Esophagus (tissue), 2 donors: Measurements from ENCODE around the gene FNDC11. TPM values are rescaled to one million over a fixed set of nuclear protein-coding genes. Genes with fewer than 3 reads are reported as not detected.
A peak's percentile ranks its signal among the peaks of the same experiment; 100 is the strongest.

Experiments used
- H3K27ac ChIP-seq, 2 donors: one replicate each; pipeline ENCODE4 v1.5.1; 2013; ENCODE audit warnings: low read depth in 2 of 2, mild to moderate bottlenecking in 2 of 2, inconsistent platforms in 1 of 2, low read length in 1 of 2, moderate library complexity in 1 of 2
- H3K27me3 ChIP-seq, 2 donors: one replicate each; pipeline ENCODE4 v1.6.1; 2013; ENCODE audit warnings: low read length in 2 of 2, control low read depth in 1 of 2, mild to moderate bottlenecking in 1 of 2; ENCODE audit not compliant: insufficient read depth in 2 of 2, control insufficient read depth in 1 of 2
- H3K36me3 ChIP-seq, 2 donors: one replicate each; pipeline ENCODE4 v1.6.1; 2013; ENCODE audit warnings: low read length in 1 of 2; ENCODE audit not compliant: control insufficient read depth in 2 of 2, insufficient read depth in 2 of 2
- H3K4me1 ChIP-seq, 2 donors: one replicate each; pipeline ENCODE4 v1.6.1; 2013; ENCODE audit warnings: low read length in 1 of 2; ENCODE audit not compliant: control insufficient read depth in 2 of 2, insufficient read depth in 2 of 2
- H3K4me3 ChIP-seq, 2 donors: one replicate each; pipeline ENCODE4 v1.5.1; 2013; ENCODE audit warnings: low read length in 2 of 2, mild to moderate bottlenecking in 2 of 2, low read depth in 1 of 2, moderate library complexity in 1 of 2
- H3K9me3 ChIP-seq, 2 donors: one replicate each; pipeline ENCODE4 v1.6.1; 2013; ENCODE audit warnings: mild to moderate bottlenecking in 2 of 2, low read depth in 1 of 2, low read length in 1 of 2, moderate library complexity in 1 of 2; ENCODE audit not compliant: control insufficient read depth in 2 of 2, insufficient read depth in 1 of 2
- WGBS, 2 donors: extraction: QIAGEN DNeasy Blood & Tissue Kit; methylation state at CpG; one replicate each; pipeline ENCODE4 v1.1.7; 2013; 5-methylcytosine and 5-hydroxymethylcytosine counted together
- polyA plus RNA-seq, 2 donors: library from polyadenylated mRNA; stranded (reverse); fragments of 200-250 nt; gene quantifications; one replicate each; pipeline ENCODE4 v1.2.3, GENCODE V29; 2013
- donor health status: healthy with polysubstance abuse.
- donor health status: Bipolar disorder and iron deficiency.

Gene FNDC11
- polyA plus RNA-seq, 2 donors = 0.07 to 0.26 TPM

DNA sequence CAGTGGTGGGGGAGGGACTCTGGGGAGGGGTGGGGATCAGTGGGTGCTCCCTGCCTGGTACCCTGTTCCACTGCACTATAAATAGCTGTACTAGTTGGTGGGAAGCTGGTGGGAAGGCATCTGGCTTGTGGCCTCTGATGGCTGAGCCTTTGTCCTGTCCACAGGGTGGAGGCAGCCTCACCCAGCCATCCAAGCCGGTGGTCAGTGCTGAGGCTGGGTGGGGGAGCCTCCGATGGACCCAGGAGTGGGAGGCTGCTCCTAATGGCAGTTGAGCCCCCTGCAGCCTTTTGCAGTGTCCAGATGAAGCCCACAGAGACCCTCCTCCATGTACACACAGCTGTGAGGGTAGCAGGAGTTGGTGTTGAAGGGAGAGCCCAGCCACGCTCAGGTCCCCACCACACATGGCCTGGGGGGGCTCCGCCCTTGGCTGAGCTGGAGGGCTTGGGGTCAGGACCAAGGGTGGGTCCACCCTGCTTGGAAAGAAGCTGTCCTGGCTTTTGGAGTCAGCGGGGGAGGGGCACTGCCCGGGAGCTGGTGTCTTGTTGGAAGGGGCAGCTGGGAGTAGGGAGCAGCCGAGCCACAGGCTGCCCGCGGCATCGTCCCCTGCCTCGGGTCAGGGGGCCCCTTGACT, 30.9 kb upstream of the FNDC11 start:
- Histone ChIP-seq H3K36me3 (peaks cover 0 to 19% of the 10 kb centered on the region in 2 donors), H3K27me3 (no peaks in the 10 kb centered on the region), H3K9me3 (peaks cover 0 to 6% of the 10 kb centered on the region in 2 donors), H3K4me3 (peak overlapping the region; percentile 51 to 75), H3K4me1 (peaks cover 0 to 17% of the 10 kb centered on the region in 2 donors), H3K27ac (peak overlapping the region; percentile 73 to 85)
- 96 to 99% methylated on average over 11 of the region's 11 CpGs for WGBS, 2 donors

- 58 to 68% methylated on average over 3 of the region's 3 CpGs for WGBS, 2 donors
These were observed 28.8 kb upstream of the FNDC11 start for GRCh38 chr20:63525185-63525584.

DNA sequence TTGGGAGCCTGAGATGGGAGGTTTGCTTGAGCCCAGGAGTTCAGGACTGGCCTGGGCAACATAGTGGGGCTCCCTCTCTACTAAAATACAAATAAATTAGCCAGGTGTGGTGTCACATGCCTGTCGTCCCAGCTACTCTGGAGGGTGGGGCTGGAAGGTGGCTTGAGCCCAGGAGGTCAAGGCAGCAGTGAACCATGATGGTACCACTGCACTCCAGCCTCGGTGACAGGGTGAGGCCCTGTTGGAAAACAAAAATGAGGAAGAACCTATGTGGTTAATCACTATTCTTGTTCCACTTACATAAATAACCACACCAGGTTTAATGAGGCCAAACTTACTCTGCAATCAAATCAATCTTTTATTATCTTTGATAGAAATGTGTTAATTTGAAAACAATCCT, 28.0 kb upstream of the FNDC11 start:
- no peaks in the 10 kb centered on the region for H3K27me3 ChIP-seq
- peaks cover 0 to 34% of the 10 kb centered on the region in 2 donors for H3K36me3 ChIP-seq
- H3K27ac ChIP-seq = peak overlapping the region in 1 of 2 donors; percentile 69
- 7 to 14% methylated on average over 2 of the region's 2 CpGs for WGBS, 2 donors
- no peak overlapping the region for H3K4me3 ChIP-seq
- peaks cover 0 to 18% of the 10 kb centered on the region in 2 donors for H3K4me1 ChIP-seq
- H3K9me3 ChIP-seq = peaks cover 0 to 6% of the 10 kb centered on the region in 2 donors

More at GRCh38 chr20:63525185-63525584, 28.8 kb upstream of the FNDC11 start:
- Histone ChIP-seq H3K36me3 (peaks cover 0 to 30% of the 10 kb centered on the region in 2 donors), H3K27me3 (no peaks in the 10 kb centered on the region), H3K9me3 (peaks cover 0 to 6% of the 10 kb centered on the region in 2 donors), H3K27ac (peak overlapping the region in 1 of 2 donors; percentile 79), H3K4me3 (no peak overlapping the region), H3K4me1 (peaks cover 0 to 18% of the 10 kb centered on the region in 2 donors)

- Histone ChIP-seq H3K9me3 (peaks cover 0 to 8% of the 10 kb centered on the region in 2 donors), H3K4me1 (peaks cover 0 to 21% of the 10 kb centered on the region in 2 donors), H3K27me3 (no peaks in the 10 kb centered on the region), H3K36me3 (peaks cover 0 to 32% of the 10 kb centered on the region in 2 donors), H3K4me3 (no peak overlapping the region), H3K27ac (no peak overlapping the region)
- 81 to 84% methylated on average over 9 of the region's 9 CpGs for WGBS, 2 donors
These were observed 26.8 kb upstream of the FNDC11 start for GRCh38 chr20:63527184-63527583.

- Histone ChIP-seq H3K27me3 (no peaks in the 10 kb centered on the region), H3K27ac (peak overlapping the region in 1 of 2 donors; percentile 78), H3K4me3 (no peak overlapping the region), H3K9me3 (peaks cover 0 to 2% of the 10 kb centered on the region in 2 donors), H3K36me3 (peaks cover 0 to 21% of the 10 kb centered on the region in 2 donors), H3K4me1 (peaks cover 0 to 22% of the 10 kb centered on the region in 2 donors)
- 79 to 81% methylated on average over 27 of the region's 27 CpGs for WGBS, 2 donors
These were observed 24.6 kb upstream of the FNDC11 start for GRCh38 chr20:63529180-63529860.

GRCh38 chr20:63529861-63530787, 23.8 kb upstream of the FNDC11 start:
- H3K36me3 ChIP-seq = peaks cover 0 to 21% of the 10 kb centered on the region in 2 donors
- H3K4me1 ChIP-seq = peaks cover 0 to 30% of the 10 kb centered on the region in 2 donors
- no peaks in the 10 kb centered on the region for H3K27me3 ChIP-seq
- WGBS, 2 donors = 71 to 74% methylated on average over 39 of the region's 39 CpGs
- H3K9me3 ChIP-seq = peaks cover 0 to 2% of the 10 kb centered on the region in 2 donors
- H3K27ac ChIP-seq = peak overlapping the region in 1 of 2 donors; percentile 34
- H3K4me3 ChIP-seq = no peak overlapping the region

DNA sequence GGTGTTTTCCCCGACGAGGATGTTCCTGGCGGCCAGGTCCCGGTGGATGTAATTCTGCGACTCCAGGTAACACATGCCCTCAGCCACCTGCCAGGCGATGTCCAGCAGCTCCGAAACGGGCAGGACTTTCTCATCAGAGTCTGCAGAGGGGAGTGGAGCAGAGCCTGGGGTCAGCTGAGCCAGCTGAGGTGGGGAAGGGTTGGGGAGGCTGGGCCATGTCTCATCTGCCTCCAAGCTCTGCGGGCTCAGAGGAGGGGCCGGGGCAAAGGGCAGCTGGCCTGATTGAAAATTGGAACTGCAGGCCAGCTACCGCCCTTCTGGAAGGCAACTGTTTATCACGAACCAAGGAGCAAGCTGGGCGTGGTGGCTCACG, 23.2 kb upstream of the FNDC11 start:
- H3K36me3 ChIP-seq = peaks cover 0 to 21% of the 10 kb centered on the region in 2 donors
- no peaks in the 10 kb centered on the region for H3K27me3 ChIP-seq
- H3K9me3 ChIP-seq = peaks cover 0 to 2% of the 10 kb centered on the region in 2 donors
- peaks cover 0 to 33% of the 10 kb centered on the region in 2 donors for H3K4me1 ChIP-seq
- no peak overlapping the region for H3K4me3 ChIP-seq
- peak overlapping the region in 1 of 2 donors; percentile 34 for H3K27ac ChIP-seq
- 60 to 63% methylated on average over 14 of the region's 14 CpGs for WGBS, 2 donors

GRCh38 chr20:63531686-63532448, 22.1 kb upstream of the FNDC11 start:
- no peaks in the 10 kb centered on the region for H3K27me3 ChIP-seq

More at GRCh38 chr20:63531686-63532448, 22.1 kb upstream of the FNDC11 start:
- no peak overlapping the region for H3K27ac ChIP-seq
- H3K36me3 ChIP-seq = peaks cover 0 to 21% of the 10 kb centered on the region in 2 donors
- no peak overlapping the region for H3K4me3 ChIP-seq
- H3K9me3 ChIP-seq = peaks cover 0 to 2% of the 10 kb centered on the region in 2 donors
- peaks cover 0 to 36% of the 10 kb centered on the region in 2 donors for H3K4me1 ChIP-seq
- 80 to 85% methylated on average over 27 of the region's 27 CpGs for WGBS, 2 donors
